CD14-positive monocyte (primary cell): Measurements from ENCODE around the gene MRPS6. TPM values are rescaled to one million over a fixed set of nuclear protein-coding genes. Genes with fewer than 3 reads are reported as not detected.

Experiments
- DNase-seq, 3 donors: peaks; one replicate each; pipeline ENCODE4 v3.0.0-alpha.2; 2011 to 2022
- H2AFZ ChIP-seq: 2 replicates; pipeline ENCODE4 v1.6.0; 2012; ENCODE audit warnings: mild to moderate bottlenecking, low read depth, low read length, inconsistent platforms; ENCODE audit not compliant: insufficient read depth, poor library complexity, severe bottlenecking
- H3K27ac ChIP-seq, 2 donors: 1 replicate in 1 of 2; 2 replicates in 1 of 2; pipeline ENCODE4 v1.5.1; 2012 to 2013; ENCODE audit warnings: low read length in 2 of 2, control low read depth in 1 of 2, inconsistent platforms in 1 of 2, low read depth in 1 of 2, mild to moderate bottlenecking in 1 of 2
- H3K27me3 ChIP-seq, 2 donors: one replicate each; pipeline versions ENCODE4 v1.6.0 to v1.6.1; 2011 to 2013; ENCODE audit warnings: low read length in 2 of 2; ENCODE audit not compliant: control insufficient read depth in 2 of 2, insufficient read depth in 2 of 2
- H3K36me3 ChIP-seq, 2 donors: replicated peaks in 1 of 2; 1 replicate in 1 of 2; 2 replicates in 1 of 2; pipeline versions ENCODE4 v1.5.1 to v1.6.1; 2012 to 2013; ENCODE audit warnings: low read length in 2 of 2, control low read depth in 1 of 2, inconsistent platforms in 1 of 2, mild to moderate bottlenecking in 1 of 2; ENCODE audit not compliant: insufficient read depth in 2 of 2, control insufficient read depth in 1 of 2
- H3K4me1 ChIP-seq, 2 donors: 1 replicate in 1 of 2; 2 replicates in 1 of 2; pipeline versions ENCODE4 v1.5.1 to v1.6.1; 2012 to 2013; ENCODE audit warnings: low read length in 2 of 2, control low read depth in 1 of 2, inconsistent platforms in 1 of 2, mild to moderate bottlenecking in 1 of 2, moderate library complexity in 1 of 2; ENCODE audit not compliant: insufficient read depth in 2 of 2, control insufficient read depth in 1 of 2
- H3K4me2 ChIP-seq: replicated peaks from 2 replicates; pipeline ENCODE3; 2012; ENCODE audit warnings: low read length, moderate library complexity, mild to moderate bottlenecking; ENCODE audit not compliant: poor library complexity, severe bottlenecking; ENCODE audit errors: extremely low read depth
- H3K4me3 ChIP-seq, 3 experiments: fragments of 200-600 bp in 1 of 3; sonication (generic) in 1 of 3; replicated peaks in 1 of 3; 1 replicate in 2 of 3; 2 replicates in 1 of 3; pipeline ENCODE4 v1.5.1; 2011 to 2013; ENCODE audit warnings: low read length in 3 of 3, mild to moderate bottlenecking in 3 of 3, control low read depth in 2 of 3, low read depth in 2 of 3, inconsistent platforms in 1 of 3, moderate library complexity in 1 of 3
- H3K79me2 ChIP-seq: 2 replicates; pipeline ENCODE4 v1.6.0; 2012; ENCODE audit warnings: mild to moderate bottlenecking, control low read depth, inconsistent platforms, low read length, moderate library complexity; ENCODE audit not compliant: insufficient read depth
- H3K9ac ChIP-seq: 2 replicates; pipeline ENCODE4 v1.6.0; 2017; ENCODE audit warnings: low read length, mild to moderate bottlenecking; ENCODE audit not compliant: insufficient read depth, poor library complexity, severe bottlenecking
- H3K9me3 ChIP-seq, 2 donors: replicated peaks in 1 of 2; 1 replicate in 1 of 2; 2 replicates in 1 of 2; pipeline versions ENCODE4 v1.5.1 to v1.6.1; 2012 to 2013; ENCODE audit warnings: low read length in 2 of 2, control low read depth in 1 of 2; ENCODE audit not compliant: control insufficient read depth in 1 of 2, insufficient read depth in 1 of 2
- H4K20me1 ChIP-seq: 2 replicates; pipeline ENCODE4 v1.6.0; 2012; ENCODE audit warnings: mild to moderate bottlenecking, low read length, control low read depth, moderate library complexity; ENCODE audit not compliant: insufficient read depth
- H3K27ac Mint-ChIP-seq, 7 donors: one replicate each; pipeline ENCODE4 v1.8.0; 2020; ENCODE audit warnings: mild to moderate bottlenecking in 7 of 7, mixed read lengths in 7 of 7, moderate library complexity in 6 of 7, inconsistent platforms in 2 of 7
- H3K27me3 Mint-ChIP-seq, 3 donors: one replicate each; pipeline ENCODE4 v1.8.0; 2021 to 2022; ENCODE audit warnings: low read depth in 3 of 3, mild to moderate bottlenecking in 3 of 3, mixed read lengths in 3 of 3, moderate library complexity in 3 of 3, inconsistent platforms in 1 of 3
- H3K36me3 Mint-ChIP-seq, 2 donors: one replicate each; pipeline ENCODE4 v1.8.0; 2020; ENCODE audit warnings: mixed read lengths in 2 of 2, inconsistent platforms in 1 of 2, mild to moderate bottlenecking in 1 of 2
- H3K4me1 Mint-ChIP-seq: one replicate; pipeline ENCODE4 v1.8.0; 2020; ENCODE audit warnings: mild to moderate bottlenecking, mixed read lengths
- H3K4me3 Mint-ChIP-seq, 2 donors: one replicate each; pipeline ENCODE4 v1.8.0; 2020; ENCODE audit warnings: mild to moderate bottlenecking in 2 of 2, mixed read lengths in 2 of 2, moderate library complexity in 1 of 2
- H3K9me3 Mint-ChIP-seq, 7 donors: one replicate each; pipeline ENCODE4 v1.8.0; 2020 to 2022; ENCODE audit warnings: mixed read lengths in 7 of 7, mild to moderate bottlenecking in 6 of 7, moderate library complexity in 6 of 7, inconsistent platforms in 2 of 7
- WGBS: methylation state at CpG from one replicate; pipeline ENCODE4 v1.1.5; 2013; ENCODE audit warnings: missing lambda C conversion rate; ENCODE audit not compliant: insufficient coverage; 5-methylcytosine and 5-hydroxymethylcytosine counted together
- intact Hi-C, 2 donors: fragments of 100-400 bp; cut with micrococcal nuclease; formaldehyde crosslinking; loops; one replicate each; pipeline versions ENCODE4 v1.15.0 to v1.15.1; 2023
- polyA plus RNA-seq, 3 donors: library from polyadenylated mRNA; depleted of rRNA in 1 of 3; unstranded in 2 of 3; stranded (reverse) in 1 of 3; fragments of 300-500 nt in 2 of 3; fragments of >200 nt in 1 of 3; fragmentation: Illumina TruSeq in 2 of 3; gene quantifications; 1 replicate in 2 of 3; 2 replicates in 1 of 3; pipeline ENCODE4 v1.2.3, GENCODE V29; 2012 to 2021
- TF ChIP-seq, protein P1 (sequence below): fragments of 200-600 bp; IDR thresholded peaks from one replicate; pipeline ENCODE4 v1.8.0; 2022; ENCODE audit warnings: antibody characterized with exemption, mild to moderate bottlenecking

The MRPS6 gene
- polyA plus RNA-seq, 3 donors = 29.8 to 124 (median 101) TPM

DNA sequence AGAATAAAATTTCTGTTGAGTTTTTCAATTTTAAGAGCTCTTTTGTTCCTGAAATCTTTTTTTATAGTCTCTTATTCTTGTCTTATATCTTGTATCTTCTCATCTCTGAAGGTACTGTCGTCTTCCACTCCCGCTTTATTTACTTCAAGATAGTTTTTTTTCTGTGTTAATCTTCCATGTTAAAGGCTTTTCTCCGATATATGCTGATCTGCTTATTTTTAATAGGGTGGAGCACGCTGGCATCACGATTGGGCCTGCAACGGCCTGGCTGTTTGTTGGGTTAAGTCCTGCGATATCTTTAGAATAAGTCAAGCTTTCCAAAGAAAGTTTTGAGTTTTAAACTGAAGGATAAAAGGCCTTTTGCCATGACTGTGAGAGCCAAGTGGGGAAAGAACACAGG is 35.7 kb downstream of the MRPS6 start:
- peaks cover 0 to 2% (median 0%) of the 10 kb centered on the region in 7 donors for H3K9me3 Mint-ChIP-seq
- Histone ChIP-seq H3K4me1 (no peaks in the 10 kb centered on the region), H3K9ac (no peak overlapping the region), H3K9me3 (no peaks in the 10 kb centered on the region), H3K79me2 (peaks cover 19% of the 10 kb centered on the region), H3K27ac (no peak overlapping the region), H4K20me1 (peaks cover 54% of the 10 kb centered on the region), H2AFZ (no peak overlapping the region), H3K36me3 (no peaks in the 10 kb centered on the region), H3K4me2 (no peak overlapping the region), H3K4me3 (no peak overlapping the region), H3K27me3 (no peaks in the 10 kb centered on the region)
- no CpG with 5 or more reads among the region's 7 CpGs for WGBS
- TF ChIP-seq, protein P1, sequence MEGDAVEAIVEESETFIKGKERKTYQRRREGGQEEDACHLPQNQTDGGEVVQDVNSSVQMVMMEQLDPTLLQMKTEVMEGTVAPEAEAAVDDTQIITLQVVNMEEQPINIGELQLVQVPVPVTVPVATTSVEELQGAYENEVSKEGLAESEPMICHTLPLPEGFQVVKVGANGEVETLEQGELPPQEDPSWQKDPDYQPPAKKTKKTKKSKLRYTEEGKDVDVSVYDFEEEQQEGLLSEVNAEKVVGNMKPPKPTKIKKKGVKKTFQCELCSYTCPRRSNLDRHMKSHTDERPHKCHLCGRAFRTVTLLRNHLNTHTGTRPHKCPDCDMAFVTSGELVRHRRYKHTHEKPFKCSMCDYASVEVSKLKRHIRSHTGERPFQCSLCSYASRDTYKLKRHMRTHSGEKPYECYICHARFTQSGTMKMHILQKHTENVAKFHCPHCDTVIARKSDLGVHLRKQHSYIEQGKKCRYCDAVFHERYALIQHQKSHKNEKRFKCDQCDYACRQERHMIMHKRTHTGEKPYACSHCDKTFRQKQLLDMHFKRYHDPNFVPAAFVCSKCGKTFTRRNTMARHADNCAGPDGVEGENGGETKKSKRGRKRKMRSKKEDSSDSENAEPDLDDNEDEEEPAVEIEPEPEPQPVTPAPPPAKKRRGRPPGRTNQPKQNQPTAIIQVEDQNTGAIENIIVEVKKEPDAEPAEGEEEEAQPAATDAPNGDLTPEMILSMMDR = no peak
- H3K27ac Mint-ChIP-seq = no peak overlapping the region
- H3K27me3 Mint-ChIP-seq = no peaks in the 10 kb centered on the region
- intact Hi-C loops = no loop called here
- DNase-seq = no peak
- H3K4me1 Mint-ChIP-seq = peaks cover 24% of the 10 kb centered on the region
- no peak overlapping the region for H3K4me3 Mint-ChIP-seq
- peaks cover 11 to 16% of the 10 kb centered on the region in 2 donors for H3K36me3 Mint-ChIP-seq

DNA sequence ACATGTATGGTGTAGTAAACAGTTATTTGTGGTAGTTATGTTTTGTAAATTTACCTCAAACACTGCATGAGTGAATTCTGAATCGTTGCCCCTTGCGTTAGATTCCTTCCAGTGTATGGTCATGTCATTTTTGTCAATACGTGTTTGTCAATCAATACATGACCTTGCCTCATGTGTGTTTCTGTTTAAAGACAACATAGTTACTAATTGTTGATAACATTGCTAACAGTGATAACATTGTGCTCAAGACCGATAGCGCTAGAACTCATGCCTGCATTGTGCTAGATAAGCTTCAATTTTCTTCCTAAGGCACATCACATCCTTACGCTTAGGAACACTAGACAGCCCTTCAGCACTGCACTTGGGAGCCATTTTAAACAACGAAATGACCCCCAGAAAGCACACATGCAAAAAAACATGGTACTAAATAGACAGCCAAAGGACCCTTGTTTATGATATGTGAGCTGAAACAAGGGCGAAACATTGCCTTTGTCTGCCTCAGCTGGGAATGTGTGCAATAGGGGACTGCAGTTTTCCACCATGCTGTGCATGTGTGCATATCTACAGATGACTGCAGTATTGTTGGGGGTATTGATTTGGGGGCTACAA is 37.3 kb downstream of the MRPS6 start:
- Histone ChIP-seq H3K27ac (no peak overlapping the region), H3K9ac (no peak overlapping the region), H3K4me1 (no peaks in the 10 kb centered on the region), H3K79me2 (peaks cover 29% of the 10 kb centered on the region), H3K36me3 (no peaks in the 10 kb centered on the region), H3K4me3 (no peak overlapping the region), H2AFZ (no peak overlapping the region), H3K27me3 (no peaks in the 10 kb centered on the region), H3K9me3 (no peaks in the 10 kb centered on the region), H4K20me1 (peaks cover 52% of the 10 kb centered on the region), H3K4me2 (no peak overlapping the region)
- WGBS = 100% methylated on average over 1 of the region's 8 CpGs
- intact Hi-C loops = no loop called here
- TF ChIP-seq, protein P1 = no peak
- DNase-seq = no peak
- Mint-ChIP-seq H3K27ac (no peak overlapping the region), H3K4me3 (no peak overlapping the region), H3K9me3 (peaks cover 0 to 2% (median 0%) of the 10 kb centered on the region in 7 donors), H3K4me1 (peaks cover 24% of the 10 kb centered on the region), H3K27me3 (no peaks in the 10 kb centered on the region), H3K36me3 (peaks cover 12 to 16% of the 10 kb centered on the region in 2 donors)
